ENCODE measurements around the gene TFDP1. TPM values are rescaled to one million over a fixed set of nuclear protein-coding genes. Genes with fewer than 3 reads are reported as not detected.
"Not testable (repeated sequence)": the region's sequence is repeated elsewhere in the genome, so short reads cannot be mapped to it uniquely, and the experiment has no call there.

Gene TFDP1
- total and polyA plus RNA-seq, 2 donors (not counting 1 experiment from before 2014, with no cell fraction given): 44.8 to 115 TPM

GRCh38 chr13:113589961-113590339 lies 5.4 kb downstream of the TFDP1 start:
- H3K9ac ChIP-seq (ENCODE audit: insufficient read depth, low read length): no peak overlapping the region
- H3K4me3 ChIP-seq (replicated peaks in 1 of 4; ENCODE audit: control extremely low read depth in 1 of 4, insufficient read depth in 1 of 4, low read depth in 3 of 4, low read length in 4 of 4): no peak overlapping the region
- H3K36me3 ChIP-seq (ENCODE audit: control insufficient read depth, insufficient read depth, low read length): peaks cover 22% of the 10 kb centered on the region
- TF ChIP-seq EZH2 (IDR thresholded peaks at IDR 0.05; ENCODE audit: low read length, missing control alignments): no peak
- TF ChIP-seq CTCF (conservative IDR thresholded peaks at IDR 0.05 in 1 of 2, IDR thresholded peaks at IDR 0.05 in 1 of 2; ENCODE audit: low read depth in 1 of 2, low read length in 2 of 2): no peak
- no peaks in the 10 kb centered on the region for H3K27me3 ChIP-seq (ENCODE audit: control insufficient read depth, insufficient read depth, low read length)
- H4K20me1 ChIP-seq (ENCODE audit: control insufficient read depth, extremely low read depth, insufficient read depth, low read length): no peaks in the 10 kb centered on the region
- peaks cover 4% of the 10 kb centered on the region for H3K4me1 ChIP-seq (ENCODE audit: control insufficient read depth, extremely low read depth, insufficient read depth, low read length)
- DNase-seq (ENCODE audit: low read depth in 2 of 2): no peak
- peaks cover 78% of the 10 kb centered on the region for H3K79me2 ChIP-seq (ENCODE audit: control insufficient read depth, insufficient read depth, low read length)
- H2AFZ ChIP-seq (ENCODE audit: low read length): no peak overlapping the region
- no peaks in the 10 kb centered on the region for H3K9me3 ChIP-seq (ENCODE audit: control insufficient read depth, insufficient read depth, low read depth, low read length)
- H3K4me2 ChIP-seq (ENCODE audit: extremely low read depth, insufficient read depth, low read length): no peak overlapping the region
- no peak overlapping the region for H3K27ac ChIP-seq (ENCODE audit: insufficient read depth, low read length)

- Histone ChIP-seq H3K4me1 (ENCODE audit: control insufficient read depth, extremely low read depth, insufficient read depth, low read length) (peaks cover 2% of the 10 kb centered on the region), H3K9ac (ENCODE audit: insufficient read depth, low read length) (no peak overlapping the region), H3K36me3 (ENCODE audit: control insufficient read depth, insufficient read depth, low read length) (peaks cover 19% of the 10 kb centered on the region), H3K9me3 (ENCODE audit: control insufficient read depth, insufficient read depth, low read depth, low read length) (no peaks in the 10 kb centered on the region), H3K4me3 (replicated peaks in 1 of 4; ENCODE audit: control extremely low read depth in 1 of 4, insufficient read depth in 1 of 4, low read depth in 3 of 4, low read length in 4 of 4) (no peak overlapping the region), H3K27me3 (ENCODE audit: control insufficient read depth, insufficient read depth, low read length) (no peaks in the 10 kb centered on the region), H3K79me2 (ENCODE audit: control insufficient read depth, insufficient read depth, low read length) (peaks cover 77% of the 10 kb centered on the region), H3K4me2 (ENCODE audit: extremely low read depth, insufficient read depth, low read length) (no peak overlapping the region), H2AFZ (ENCODE audit: low read length) (no peak overlapping the region), H4K20me1 (ENCODE audit: control insufficient read depth, extremely low read depth, insufficient read depth, low read length) (peaks cover 2% of the 10 kb centered on the region), H3K27ac (ENCODE audit: insufficient read depth, low read length) (no peak overlapping the region)
- DNase-seq (ENCODE audit: low read depth in 2 of 2): no peak
- no peak for TF ChIP-seq CTCF (conservative IDR thresholded peaks at IDR 0.05 in 1 of 2, IDR thresholded peaks at IDR 0.05 in 1 of 2; ENCODE audit: low read depth in 1 of 2, low read length in 2 of 2)
- TF ChIP-seq EZH2 (IDR thresholded peaks at IDR 0.05; ENCODE audit: low read length, missing control alignments): no peak
These were observed 7.2 kb downstream of the TFDP1 start for GRCh38 chr13:113591750-113592149.

DNA sequence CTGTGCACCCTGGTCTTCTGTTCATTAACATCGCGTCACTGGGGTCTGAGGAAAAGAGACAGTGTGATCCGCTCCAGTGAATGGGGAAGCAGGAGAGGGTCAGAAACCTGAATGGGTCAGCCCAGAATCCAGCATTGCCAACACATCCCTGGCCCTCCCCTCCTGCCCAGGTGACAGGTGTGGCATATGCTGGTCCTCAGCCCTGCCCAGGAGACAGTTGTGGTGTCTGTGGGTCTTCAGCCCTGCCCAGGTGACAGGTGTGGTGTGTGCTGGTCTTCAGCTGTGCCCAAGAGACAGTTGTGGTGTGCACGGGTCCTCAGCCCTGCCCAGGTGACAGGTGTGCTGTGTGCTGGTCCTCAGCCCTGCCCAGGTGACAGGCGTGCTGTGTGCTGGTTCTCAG lies 8.0 kb downstream of the TFDP1 start:
- Histone ChIP-seq H3K4me3 (replicated peaks in 1 of 4; ENCODE audit: control extremely low read depth in 1 of 4, insufficient read depth in 1 of 4, low read depth in 3 of 4, low read length in 4 of 4) (no peak overlapping the region), H3K27ac (ENCODE audit: insufficient read depth, low read length) (no peak overlapping the region), H3K9me3 (ENCODE audit: control insufficient read depth, insufficient read depth, low read depth, low read length) (no peaks in the 10 kb centered on the region), H3K9ac (ENCODE audit: insufficient read depth, low read length) (no peak overlapping the region), H3K79me2 (ENCODE audit: control insufficient read depth, insufficient read depth, low read length) (peaks cover 75% of the 10 kb centered on the region), H3K4me2 (ENCODE audit: extremely low read depth, insufficient read depth, low read length) (no peak overlapping the region), H3K27me3 (ENCODE audit: control insufficient read depth, insufficient read depth, low read length) (no peaks in the 10 kb centered on the region), H3K4me1 (ENCODE audit: control insufficient read depth, extremely low read depth, insufficient read depth, low read length) (no peaks in the 10 kb centered on the region), H4K20me1 (ENCODE audit: control insufficient read depth, extremely low read depth, insufficient read depth, low read length) (peaks cover 2% of the 10 kb centered on the region), H2AFZ (ENCODE audit: low read length) (no peak overlapping the region), H3K36me3 (ENCODE audit: control insufficient read depth, insufficient read depth, low read length) (peaks cover 21% of the 10 kb centered on the region)
- TF ChIP-seq EZH2 (IDR thresholded peaks at IDR 0.05; ENCODE audit: low read length, missing control alignments): no peak
- TF ChIP-seq CTCF (conservative IDR thresholded peaks at IDR 0.05 in 1 of 2, IDR thresholded peaks at IDR 0.05 in 1 of 2; ENCODE audit: low read depth in 1 of 2, low read length in 2 of 2): no peak
- DNase-seq (ENCODE audit: low read depth in 2 of 2): no peak

DNA sequence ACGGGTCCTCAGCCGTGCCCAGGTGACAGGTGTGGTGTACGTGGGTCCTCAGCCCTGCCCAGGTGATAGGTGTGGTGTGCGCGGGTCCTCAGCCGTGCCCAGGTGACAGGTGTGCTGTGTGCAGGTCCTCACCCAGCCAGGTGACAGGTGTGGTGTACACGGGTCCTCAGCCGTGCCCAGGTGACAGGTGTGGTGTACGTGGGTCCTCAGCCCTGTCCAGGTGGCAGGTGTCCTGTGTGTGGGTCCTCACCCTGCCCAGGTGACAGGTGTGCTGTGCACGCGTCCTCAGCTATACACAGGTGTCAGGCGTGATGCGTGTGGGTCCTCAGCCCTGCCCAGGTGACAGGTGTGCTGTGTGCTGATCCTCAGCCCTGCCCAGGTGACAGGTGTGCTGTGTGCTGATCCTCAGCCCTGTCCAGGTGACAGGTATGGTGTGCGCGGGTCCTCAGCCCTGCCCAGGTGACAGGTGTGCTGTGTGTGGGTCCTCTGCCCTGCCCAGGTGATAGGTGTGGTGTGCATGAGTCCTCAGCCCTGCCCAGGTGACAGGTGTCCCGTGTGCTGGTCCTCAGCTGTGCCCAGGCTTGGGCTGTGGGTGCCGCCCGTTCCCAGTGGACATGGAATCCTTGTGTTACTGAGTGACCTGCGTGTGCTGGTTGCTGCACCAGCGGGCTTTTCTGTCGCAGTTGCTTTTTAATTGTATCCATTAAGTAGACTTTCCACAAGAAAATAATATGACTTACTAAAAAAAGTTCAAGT lies 9.7 kb downstream of the TFDP1 start:
- H3K4me3 ChIP-seq (replicated peaks in 1 of 4; ENCODE audit: control extremely low read depth in 1 of 4, insufficient read depth in 1 of 4, low read depth in 3 of 4, low read length in 4 of 4); DNase-seq (ENCODE audit: low read depth in 2 of 2); H3K9me3 ChIP-seq (ENCODE audit: control insufficient read depth, insufficient read depth, low read depth, low read length); H3K4me2 ChIP-seq (ENCODE audit: extremely low read depth, insufficient read depth, low read length); H2AFZ ChIP-seq (ENCODE audit: low read length); H3K4me1 ChIP-seq (ENCODE audit: control insufficient read depth, extremely low read depth, insufficient read depth, low read length); H3K27me3 ChIP-seq (ENCODE audit: control insufficient read depth, insufficient read depth, low read length); H3K27ac ChIP-seq (ENCODE audit: insufficient read depth, low read length); H3K9ac ChIP-seq (ENCODE audit: insufficient read depth, low read length); H4K20me1 ChIP-seq (ENCODE audit: control insufficient read depth, extremely low read depth, insufficient read depth, low read length): not testable (repeated sequence)
- peaks cover 20% of the 10 kb centered on the region for H3K36me3 ChIP-seq (ENCODE audit: control insufficient read depth, insufficient read depth, low read length)
- peaks cover 74% of the 10 kb centered on the region for H3K79me2 ChIP-seq (ENCODE audit: control insufficient read depth, insufficient read depth, low read length)

Data from fibroblast of lung (primary cell).